Glomerular visceral epithelial cell (primary cell): Measurements from ENCODE around the gene ATOH8.

Experiments used
- DNase-seq: peaks from one replicate; pipeline ENCODE4 v3.0.0-alpha.2; 2016; ENCODE audit errors: extremely low spot score

Gene ATOH8

GRCh38 chr2:85802354-85803103 lies 48.7 kb downstream of the ATOH8 start:
- no peak for DNase-seq

GRCh38 chr2:85803704-85804425 lies 50.1 kb downstream of the ATOH8 start:
- DNase-seq: no peak

- DNase-seq: no peak
Measured at GRCh38 chr2:85804583-85804982, 50.8 kb downstream of the ATOH8 start.

- peak; percentile 49 for DNase-seq
Measured at GRCh38 chr2:85806358-85807118, 52.7 kb downstream of the ATOH8 start.

- no peak for DNase-seq
Measured at GRCh38 chr2:85807756-85808155, 54.0 kb downstream of the ATOH8 start.

GRCh38 chr2:85810371-85811179 lies 56.8 kb downstream of the ATOH8 start:
- no peak for DNase-seq

GRCh38 chr2:85811180-85812093 lies 57.6 kb downstream of the ATOH8 start:
- no peak for DNase-seq

GRCh38 chr2:85812094-85812735 lies 58.4 kb downstream of the ATOH8 start:
- no peak for DNase-seq

GRCh38 chr2:85813211-85813981 lies 59.6 kb downstream of the ATOH8 start:
- DNase-seq: no peak

- peak; percentile 85 for DNase-seq
Measured at GRCh38 chr2:85813982-85814801, 60.4 kb downstream of the ATOH8 start.

GRCh38 chr2:85814802-85815550 lies 61.2 kb downstream of the ATOH8 start:
- no peak for DNase-seq

- DNase-seq: no peak
Measured at GRCh38 chr2:85819811-85820510, 66.2 kb downstream of the ATOH8 start.

- DNase-seq: no peak
Measured at GRCh38 chr2:85822766-85823165, 69.0 kb downstream of the ATOH8 start.

GRCh38 chr2:85823951-85824350 lies 70.2 kb downstream of the ATOH8 start:
- DNase-seq: no peak

GRCh38 chr2:85826990-85827878 lies 73.4 kb downstream of the ATOH8 start:
- DNase-seq: peak; percentile 56
